Mesothelial cell of epicardium (in vitro differentiated cells): ENCODE measurements around the gene PADI3. TPM values are rescaled to one million over a fixed set of nuclear protein-coding genes. Genes with fewer than 3 reads are reported as not detected.

Experiments
- DNase-seq, 2 experiments: peaks; one replicate each; pipeline ENCODE4 v3.0.0; 2021; ENCODE audit warnings: low spot score in 2 of 2; ENCODE audit not compliant: unreplicated experiment in 2 of 2
- H3K27ac Mint-ChIP-seq: 2 replicates; pipeline ENCODE4 v1.8.0; 2021; ENCODE audit warnings: mixed read lengths
- H3K27me3 Mint-ChIP-seq: 2 replicates; pipeline ENCODE4 v1.8.0; 2021; ENCODE audit warnings: low read depth, mixed read lengths
- H3K36me3 Mint-ChIP-seq: 2 replicates; pipeline ENCODE4 v1.8.0; 2021; ENCODE audit warnings: mixed read lengths
- H3K4me1 Mint-ChIP-seq: 2 replicates; pipeline ENCODE4 v1.8.0; 2021; ENCODE audit warnings: mixed read lengths
- H3K4me3 Mint-ChIP-seq: 2 replicates; pipeline ENCODE4 v1.8.0; 2021; ENCODE audit warnings: mild to moderate bottlenecking, moderate library complexity, mixed read lengths
- H3K9me3 Mint-ChIP-seq: 2 replicates; pipeline ENCODE4 v1.8.0; 2021; ENCODE audit warnings: mixed read lengths
- CTCF ChIP-seq: fragments of 200-600 bp; sonication (generic); IDR thresholded peaks from one replicate; pipeline ENCODE4 v1.5.0; 2021; ENCODE audit warnings: antibody characterized with exemption; ENCODE audit not compliant: unreplicated experiment
- total RNA-seq: library from RNA; stranded (reverse); gene quantifications from 3 replicates; pipeline ENCODE4 v1.2.1, GENCODE V29; 2021

PADI3 gene
- total RNA-seq, 1 donor from 2014 or later, result not detected

GRCh38 chr1:17259233-17259873 lies 10.5 kb downstream of the PADI3 start:
- no peak for TF ChIP-seq CTCF
- peaks cover 12% of the 10 kb centered on the region for H3K9me3 Mint-ChIP-seq
- no peaks in the 10 kb centered on the region for H3K36me3 Mint-ChIP-seq
- H3K27ac Mint-ChIP-seq, result no peak overlapping the region
- H3K27me3 Mint-ChIP-seq, result peaks cover 11% of the 10 kb centered on the region
- no peaks in the 10 kb centered on the region for H3K4me1 Mint-ChIP-seq
- H3K4me3 Mint-ChIP-seq, result no peak overlapping the region
- no peak for DNase-seq

- Mint-ChIP-seq H3K9me3 (peaks cover 12% of the 10 kb centered on the region), H3K4me3 (no peak overlapping the region), H3K27me3 (peaks cover 11% of the 10 kb centered on the region), H3K4me1 (no peaks in the 10 kb centered on the region), H3K27ac (no peak overlapping the region), H3K36me3 (no peaks in the 10 kb centered on the region)
- no peak for TF ChIP-seq CTCF
- DNase-seq, result no peak
Measured at GRCh38 chr1:17260264-17260663, 11.4 kb downstream of the PADI3 start.

GRCh38 chr1:17260738-17261137 lies 11.8 kb downstream of the PADI3 start:
- DNase-seq, result no peak
- H3K27me3 Mint-ChIP-seq, result peaks cover 11% of the 10 kb centered on the region

GRCh38 chr1:17263936-17264335 lies 15.0 kb downstream of the PADI3 start:
- no peaks in the 10 kb centered on the region for H3K4me1 Mint-ChIP-seq
- H3K27me3 Mint-ChIP-seq, result peaks cover 9% of the 10 kb centered on the region
- no peak overlapping the region for H3K27ac Mint-ChIP-seq
- H3K4me3 Mint-ChIP-seq, result no peak overlapping the region
- DNase-seq, result no peak
- H3K36me3 Mint-ChIP-seq, result no peaks in the 10 kb centered on the region
- TF ChIP-seq CTCF, result no peak
- peaks cover 12% of the 10 kb centered on the region for H3K9me3 Mint-ChIP-seq

More at GRCh38 chr1:17260738-17261137, 11.8 kb downstream of the PADI3 start:
- Mint-ChIP-seq H3K4me3 (no peak overlapping the region), H3K27ac (no peak overlapping the region), H3K36me3 (no peaks in the 10 kb centered on the region), H3K9me3 (peaks cover 12% of the 10 kb centered on the region), H3K4me1 (no peaks in the 10 kb centered on the region)
- no peak for TF ChIP-seq CTCF

GRCh38 chr1:17264470-17264869 lies 15.6 kb downstream of the PADI3 start:
- H3K4me1 Mint-ChIP-seq, result no peaks in the 10 kb centered on the region
- TF ChIP-seq CTCF, result no peak
- peaks cover 7% of the 10 kb centered on the region for H3K27me3 Mint-ChIP-seq
- no peaks in the 10 kb centered on the region for H3K36me3 Mint-ChIP-seq
- no peak overlapping the region for H3K27ac Mint-ChIP-seq
- H3K9me3 Mint-ChIP-seq, result peaks cover 12% of the 10 kb centered on the region
- no peak overlapping the region for H3K4me3 Mint-ChIP-seq
- DNase-seq, result no peak
